Endothelial cell of umbilical vein (primary cell): ENCODE measurements around the gene ATF7IP. TPM values are rescaled to one million over a fixed set of nuclear protein-coding genes. Genes with fewer than 3 reads are reported as not detected.
"Not testable (repeated sequence)": the region's sequence is repeated elsewhere in the genome, so short reads cannot be mapped to it uniquely, and the experiment has no call there.

ENCODE experiments used
- BruUV-seq: library from RNA; stranded (reverse); fragments of 400-500 nt; replicated peaks from 2 replicates; lab custom pipeline; 2021; lab: Mats Ljungman, UMichigan
- CTCF ChIA-PET: fragments of 300-600, 350-600 bp; sonication (Branson Sonifier 250); formaldehyde crosslinking; loops from one replicate; lab custom pipeline; 2021; ENCODE audit warnings: antibody characterized with exemption, inconsistent platforms; lab: Charles Lee
- POLR2A ChIA-PET: fragments of 300-600, 350-600 bp; sonication (Branson Sonifier 250); formaldehyde crosslinking; loops from one replicate; lab custom pipeline; 2021; ENCODE audit warnings: antibody characterized with exemption, inconsistent platforms; lab: Charles Lee
- DNase-seq: peaks from one replicate; pipeline ENCODE4 v3.0.0-alpha.2; 2011; ENCODE audit warnings: low read depth, low spot score
- FAIRE-seq: peaks from 2 replicates; lab custom pipeline; 2011; peaks lifted over from hg19 to GRCh38; lab: Jason Lieb, UNC
- H2AFZ ChIP-seq: 2 replicates; pipeline ENCODE4 v1.6.0; 2012; ENCODE audit warnings: low read depth, low read length, control low read depth, inconsistent platforms
- H3K27ac ChIP-seq: 2 replicates; pipeline ENCODE4 v1.5.1; 2011; ENCODE audit warnings: low read depth, mild to moderate bottlenecking, control low read depth, low read length, moderate library complexity; ENCODE audit not compliant: insufficient read depth
- H3K27me3 ChIP-seq, 2 experiments: 2 replicates each; pipeline versions ENCODE4 v1.6.0 to v1.6.1; 2011; ENCODE audit warnings: low read length in 2 of 2, mixed read lengths in 1 of 2; ENCODE audit not compliant: control insufficient read depth in 2 of 2, insufficient read depth in 2 of 2
- H3K36me3 ChIP-seq, 2 experiments: 2 replicates in 1 of 2; 3 replicates in 1 of 2; pipeline ENCODE4 v1.5.1; 2011; ENCODE audit warnings: low read length in 2 of 2, mild to moderate bottlenecking in 1 of 2, moderate library complexity in 1 of 2; ENCODE audit not compliant: control insufficient read depth in 2 of 2, insufficient read depth in 2 of 2; ENCODE audit errors: extremely low read depth in 1 of 2
- H3K4me1 ChIP-seq: 3 replicates; pipeline ENCODE4 v1.5.1; 2011; ENCODE audit warnings: mild to moderate bottlenecking, low read length; ENCODE audit not compliant: control insufficient read depth, insufficient read depth; ENCODE audit errors: extremely low read depth
- H3K4me2 ChIP-seq: 2 replicates; pipeline ENCODE4 v1.6.1; 2011; ENCODE audit warnings: low read length, control low read depth, mixed read lengths; ENCODE audit not compliant: insufficient read depth
- H3K4me3 ChIP-seq, 3 experiments: fragments of 200-600 bp in 1 of 3; sonication (generic), shearing (Covaris generic) in 1 of 3; replicated peaks in 1 of 3; 2 replicates each; pipeline ENCODE4 v1.5.1; 2011 to 2016; ENCODE audit warnings: control low read depth in 3 of 3, low read length in 3 of 3, mild to moderate bottlenecking in 2 of 3, inconsistent platforms in 1 of 3, low read depth in 1 of 3, moderate library complexity in 1 of 3; ENCODE audit not compliant: insufficient read depth in 1 of 3
- H3K79me2 ChIP-seq: 2 replicates; pipeline ENCODE4 v1.6.0; 2012; ENCODE audit warnings: low read length, inconsistent platforms; ENCODE audit not compliant: control insufficient read depth, insufficient read depth
- H3K9ac ChIP-seq: replicated peaks from 2 replicates; pipeline ENCODE3; 2011; ENCODE audit warnings: low read length, control low read depth; ENCODE audit not compliant: insufficient read depth; ENCODE audit errors: extremely low read depth
- H3K9me1 ChIP-seq: replicated peaks from 3 replicates; pipeline ENCODE4 v1.6.0; 2011; ENCODE audit warnings: mild to moderate bottlenecking, low read length; ENCODE audit not compliant: control insufficient read depth, insufficient read depth; ENCODE audit errors: extremely low read depth
- H3K9me3 ChIP-seq: replicated peaks from 2 replicates; pipeline ENCODE4 v1.5.1; 2012; ENCODE audit warnings: low read length, inconsistent platforms; ENCODE audit not compliant: control insufficient read depth, insufficient read depth
- H4K20me1 ChIP-seq: replicated peaks from 2 replicates; pipeline ENCODE3; 2011; ENCODE audit warnings: mild to moderate bottlenecking, low read length; ENCODE audit not compliant: control insufficient read depth, insufficient read depth; ENCODE audit errors: extremely low read depth
- EZH2 ChIP-seq: IDR thresholded peaks from 2 replicates; pipeline ENCODE4 v1.6.1; 2012; ENCODE audit warnings: borderline replicate concordance, low read depth, mild to moderate bottlenecking, moderate library complexity, low read length, inconsistent platforms; ENCODE audit not compliant: severe bottlenecking
- FOS ChIP-seq: IDR thresholded peaks from 2 replicates; pipeline ENCODE4 v1.6.1; 2011; ENCODE audit warnings: mild to moderate bottlenecking, low read length, moderate library complexity, borderline replicate concordance; ENCODE audit not compliant: insufficient read depth
- GATA2 ChIP-seq: IDR thresholded peaks from 2 replicates; pipeline ENCODE4 v1.7.0; 2011; ENCODE audit warnings: low read depth, mild to moderate bottlenecking, moderate library complexity, mixed read lengths, low read length; ENCODE audit not compliant: insufficient read length, insufficient read depth
- JUN ChIP-seq: IDR thresholded peaks from 2 replicates; pipeline ENCODE4 v1.6.1; 2011; ENCODE audit warnings: borderline replicate concordance, low read depth; ENCODE audit not compliant: insufficient read length, insufficient read depth
- MYC ChIP-seq: IDR thresholded peaks from one replicate; pipeline ENCODE4 v1.6.1; 2011; ENCODE audit warnings: mild to moderate bottlenecking, low read depth, low read length
- POLR2A ChIP-seq: IDR thresholded peaks from 2 replicates; pipeline ENCODE4 v1.6.1; 2012; ENCODE audit warnings: low read depth, mild to moderate bottlenecking, control low read depth, low read length
- POLR2AphosphoS5 ChIP-seq: IDR thresholded peaks from 2 replicates; pipeline ENCODE4 v1.6.1; 2012; ENCODE audit warnings: low read depth, mild to moderate bottlenecking, control low read depth, low read length, moderate library complexity; ENCODE audit not compliant: insufficient read depth
- dilution Hi-C: fragments of 300-500 bp; cut with MboI; formaldehyde crosslinking; loops from one replicate; pipeline ENCODE4 v1.15.0; 2019; ENCODE audit warnings: low sequenced_read_pairs; ENCODE audit not compliant: extremely low pct_ligation_motif_present
- intact Hi-C: fragments of 100-400 bp; cut with micrococcal nuclease; formaldehyde crosslinking; loops from one replicate; pipeline ENCODE4 v1.10.0; 2022
- polyA plus RNA-seq, 4 experiments: library from polyadenylated mRNA; depleted of rRNA in 3 of 4; stranded (reverse) in 3 of 4; unstranded in 1 of 4; fragments of >200 nt; gene quantifications; 2 replicates each; pipeline versions ENCODE4 v1.2.1 to v1.2.3, GENCODE V29; 2011 to 2012; ENCODE audit warnings: missing spikeins in 1 of 4
- total RNA-seq: library from RNA; stranded (reverse); gene quantifications from 2 replicates; pipeline ENCODE4 v1.2.3, GENCODE V29; 2021
- TF ChIP-seq, protein P1 (sequence below), 2 donors: IDR thresholded peaks; 1 replicate in 1 of 2; 2 replicates in 1 of 2; pipeline ENCODE4 v1.5.1; 2011; ENCODE audit warnings: low read length in 2 of 2, mild to moderate bottlenecking in 2 of 2, moderate library complexity in 2 of 2, control low read depth in 1 of 2, inconsistent platforms in 1 of 2, low read depth in 1 of 2; ENCODE audit not compliant: insufficient read depth in 1 of 2; ENCODE audit errors: extremely low read depth in 1 of 2
- TF ChIP-seq, protein P2 (sequence below): IDR thresholded peaks from 2 replicates; pipeline ENCODE4 v1.6.1; 2011; ENCODE audit not compliant: insufficient read depth, insufficient read length

Gene ATF7IP
- total and polyA plus RNA-seq, 2 donors (not counting 3 experiments of a cell fraction or from before 2014, with no cell fraction given) = 14.5 to 73.5 TPM

DNA sequence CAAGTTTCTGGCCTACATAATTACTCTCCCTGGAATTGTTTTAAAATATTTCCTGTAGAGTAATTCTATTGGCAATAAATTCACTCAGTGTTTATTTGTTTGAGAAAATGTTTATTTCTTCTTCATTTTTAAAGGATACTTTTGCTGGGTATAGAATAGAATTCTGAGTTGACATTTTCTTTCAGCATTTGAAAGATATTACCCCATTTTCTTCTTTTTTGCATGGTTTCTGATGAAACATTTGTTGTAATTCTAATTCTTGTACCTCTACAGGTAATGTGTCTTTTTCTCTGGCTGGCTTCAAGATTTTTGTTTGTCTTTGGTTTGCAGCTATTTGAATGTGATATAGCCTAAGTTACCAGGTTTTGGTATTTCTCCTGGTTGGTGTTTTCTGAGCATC is 25.1 kb upstream of the ATF7IP start:
- DNase-seq (no peak), FAIRE-seq (no peak)
- dilution Hi-C loops = no loop called here
- Histone ChIP-seq H3K4me2 (no peak overlapping the region), H2AFZ (no peak overlapping the region), H3K9ac (no peak overlapping the region), H4K20me1 (no peaks in the 10 kb centered on the region), H3K79me2 (no peaks in the 10 kb centered on the region), H3K4me3 (no peak overlapping the region), H3K36me3 (no peaks in the 10 kb centered on the region), H3K9me1 (no peaks in the 10 kb centered on the region), H3K27ac (no peak overlapping the region), H3K9me3 (no peaks in the 10 kb centered on the region), H3K4me1 (no peaks in the 10 kb centered on the region), H3K27me3 (no peaks in the 10 kb centered on the region)
- TF ChIP-seq POLR2A = no peak
- no peak for TF ChIP-seq FOS
- TF ChIP-seq, protein P1, sequence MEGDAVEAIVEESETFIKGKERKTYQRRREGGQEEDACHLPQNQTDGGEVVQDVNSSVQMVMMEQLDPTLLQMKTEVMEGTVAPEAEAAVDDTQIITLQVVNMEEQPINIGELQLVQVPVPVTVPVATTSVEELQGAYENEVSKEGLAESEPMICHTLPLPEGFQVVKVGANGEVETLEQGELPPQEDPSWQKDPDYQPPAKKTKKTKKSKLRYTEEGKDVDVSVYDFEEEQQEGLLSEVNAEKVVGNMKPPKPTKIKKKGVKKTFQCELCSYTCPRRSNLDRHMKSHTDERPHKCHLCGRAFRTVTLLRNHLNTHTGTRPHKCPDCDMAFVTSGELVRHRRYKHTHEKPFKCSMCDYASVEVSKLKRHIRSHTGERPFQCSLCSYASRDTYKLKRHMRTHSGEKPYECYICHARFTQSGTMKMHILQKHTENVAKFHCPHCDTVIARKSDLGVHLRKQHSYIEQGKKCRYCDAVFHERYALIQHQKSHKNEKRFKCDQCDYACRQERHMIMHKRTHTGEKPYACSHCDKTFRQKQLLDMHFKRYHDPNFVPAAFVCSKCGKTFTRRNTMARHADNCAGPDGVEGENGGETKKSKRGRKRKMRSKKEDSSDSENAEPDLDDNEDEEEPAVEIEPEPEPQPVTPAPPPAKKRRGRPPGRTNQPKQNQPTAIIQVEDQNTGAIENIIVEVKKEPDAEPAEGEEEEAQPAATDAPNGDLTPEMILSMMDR (IDR thresholded peaks at IDR 0.05; ENCODE audit: extremely low read depth in 1 of 2, insufficient read depth in 1 of 2, low read depth in 1 of 2, low read length in 2 of 2) = no peak
- TF ChIP-seq JUN = no peak
- TF ChIP-seq, protein P2, sequence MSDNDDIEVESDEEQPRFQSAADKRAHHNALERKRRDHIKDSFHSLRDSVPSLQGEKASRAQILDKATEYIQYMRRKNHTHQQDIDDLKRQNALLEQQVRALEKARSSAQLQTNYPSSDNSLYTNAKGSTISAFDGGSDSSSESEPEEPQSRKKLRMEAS = no peak
- TF ChIP-seq POLR2AphosphoS5 = no peak
- no peak for TF ChIP-seq EZH2
- no peak for TF ChIP-seq GATA2
- TF ChIP-seq MYC = no peak
- intact Hi-C loops = no loop called here
- POLR2A ChIA-PET = no interaction called here
- BruUV-seq = no TSS peak
- CTCF ChIA-PET = no interaction called here

DNA sequence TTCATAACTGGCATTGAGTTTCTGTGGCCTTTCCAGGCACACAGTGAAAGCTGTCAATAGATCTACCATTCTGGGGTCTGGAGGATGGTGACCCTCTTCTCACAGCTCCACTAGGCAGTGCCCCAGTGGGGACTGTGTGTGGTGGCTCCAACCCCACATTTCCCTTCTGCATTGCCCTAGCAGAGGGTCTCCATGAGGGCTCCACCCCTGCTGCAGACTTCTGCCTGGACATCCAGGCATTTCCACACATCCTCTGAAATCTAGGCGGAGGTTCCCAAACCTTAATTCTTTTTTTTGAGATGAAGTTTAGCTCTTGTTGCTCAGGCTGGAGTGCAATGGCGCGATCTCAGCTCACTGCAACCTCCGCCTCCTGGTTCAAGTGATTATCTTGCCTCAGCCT is 14.0 kb upstream of the ATF7IP start:
- CTCF ChIA-PET, FAIRE-seq, H2AFZ ChIP-seq, H3K4me1 ChIP-seq, H3K27ac ChIP-seq, dilution Hi-C loops, DNase-seq, H3K4me2 ChIP-seq, BruUV-seq, POLR2A ChIA-PET, H3K4me3 ChIP-seq, H4K20me1 ChIP-seq, intact Hi-C loops, H3K27me3 ChIP-seq, H3K9ac ChIP-seq, H3K36me3 ChIP-seq, H3K9me3 ChIP-seq, H3K79me2 ChIP-seq, H3K9me1 ChIP-seq: not testable (repeated sequence)

DNA sequence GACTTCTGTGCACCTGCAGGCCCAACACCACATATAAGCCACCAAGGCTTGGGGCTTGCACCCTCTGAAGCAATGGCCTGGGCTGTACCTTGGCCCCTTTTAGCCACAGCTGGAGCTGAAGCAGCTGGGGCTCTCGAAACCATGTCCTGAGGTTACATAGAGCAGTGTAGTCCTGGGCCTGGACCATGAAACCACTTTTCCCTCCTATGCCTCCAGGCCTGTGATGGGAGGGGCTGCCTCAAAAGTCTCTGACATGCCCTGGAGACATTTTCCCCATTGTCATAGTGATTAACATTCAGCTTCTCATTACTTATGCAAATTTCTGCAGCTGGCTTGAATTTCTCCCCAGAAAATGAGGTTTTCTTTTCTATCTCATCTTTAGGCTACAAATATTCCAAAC is 13.4 kb upstream of the ATF7IP start:
- H3K9me1 ChIP-seq, H3K27ac ChIP-seq, CTCF ChIA-PET, H3K4me3 ChIP-seq, POLR2A ChIA-PET, dilution Hi-C loops, H3K9ac ChIP-seq, H3K9me3 ChIP-seq, H3K4me2 ChIP-seq, DNase-seq, FAIRE-seq, H3K27me3 ChIP-seq, H3K79me2 ChIP-seq, H4K20me1 ChIP-seq, intact Hi-C loops, BruUV-seq, H2AFZ ChIP-seq, H3K4me1 ChIP-seq, H3K36me3 ChIP-seq: not testable (repeated sequence)
